ELR (cell line): ENCODE data around the gene SETD3.
"Not testable (repeated sequence)": the region's sequence is repeated elsewhere in the genome, so short reads cannot be mapped to it uniquely, and the experiment has no call there.

ENCODE experiments used
- DNase-seq: peaks from one replicate; pipeline ENCODE4 v3.0.0-alpha.2; 2015; ENCODE audit warnings: low read depth

SETD3 gene

DNA sequence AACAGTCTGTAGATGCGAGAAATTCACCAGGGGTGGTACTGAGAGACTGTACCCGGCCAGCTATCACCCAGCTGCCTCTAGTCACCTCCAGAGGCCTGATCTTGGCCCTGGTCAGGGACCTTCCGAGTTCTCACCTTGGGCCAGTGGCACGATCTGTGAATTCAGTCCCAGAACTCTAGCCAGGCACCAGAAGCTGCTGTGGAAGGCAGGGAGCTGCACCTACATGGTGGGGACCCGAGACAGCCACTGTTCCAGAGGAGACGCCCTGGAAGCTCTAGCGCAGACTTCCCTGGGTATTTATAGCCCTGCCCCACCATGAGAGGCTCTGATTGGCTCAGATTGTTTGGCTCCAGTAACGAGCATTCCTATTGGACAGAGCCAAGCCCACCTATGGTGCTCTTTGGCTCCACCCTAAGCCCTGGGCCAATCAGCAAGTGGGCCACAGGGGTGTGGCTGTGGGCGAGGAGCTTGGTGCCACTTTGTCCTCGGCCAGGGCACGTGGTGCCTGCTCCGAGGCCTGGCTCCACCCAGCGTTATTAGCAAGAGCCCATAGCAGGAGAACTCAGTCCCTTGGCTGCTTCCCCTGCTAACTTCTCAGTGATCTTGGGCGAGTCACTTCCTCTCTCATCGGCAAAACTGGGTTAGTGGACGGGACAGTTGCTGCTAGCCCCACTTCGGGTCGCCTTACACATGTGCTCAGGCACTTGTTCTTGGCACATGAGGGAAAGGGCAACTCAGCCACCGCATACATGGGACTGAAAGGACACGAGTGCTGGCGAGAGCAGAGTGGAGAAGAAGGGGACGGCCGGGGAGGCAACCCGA is 119.7 kb downstream of the SETD3 start:
- DNase-seq = peak; percentile 15

DNA sequence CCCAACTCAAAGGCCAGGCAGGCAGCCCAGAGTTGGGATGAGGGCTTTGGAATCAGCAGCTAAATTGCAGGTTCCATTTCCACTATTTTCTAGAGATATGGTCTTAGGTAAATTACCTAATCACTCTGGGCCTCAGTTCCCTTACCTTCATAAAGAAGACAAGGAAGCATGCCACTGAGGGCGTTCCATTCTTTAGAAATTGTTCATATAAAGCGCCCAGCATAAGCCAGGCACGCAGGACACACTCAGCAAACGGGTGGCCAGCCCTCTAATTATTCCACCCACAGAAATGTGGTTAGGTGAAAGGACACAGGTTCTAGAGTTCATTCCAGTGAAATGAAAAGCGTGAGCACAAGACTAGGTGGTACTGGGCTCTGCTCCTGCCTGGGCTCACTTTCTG is 120.8 kb downstream of the SETD3 start:
- DNase-seq = no peak

DNA sequence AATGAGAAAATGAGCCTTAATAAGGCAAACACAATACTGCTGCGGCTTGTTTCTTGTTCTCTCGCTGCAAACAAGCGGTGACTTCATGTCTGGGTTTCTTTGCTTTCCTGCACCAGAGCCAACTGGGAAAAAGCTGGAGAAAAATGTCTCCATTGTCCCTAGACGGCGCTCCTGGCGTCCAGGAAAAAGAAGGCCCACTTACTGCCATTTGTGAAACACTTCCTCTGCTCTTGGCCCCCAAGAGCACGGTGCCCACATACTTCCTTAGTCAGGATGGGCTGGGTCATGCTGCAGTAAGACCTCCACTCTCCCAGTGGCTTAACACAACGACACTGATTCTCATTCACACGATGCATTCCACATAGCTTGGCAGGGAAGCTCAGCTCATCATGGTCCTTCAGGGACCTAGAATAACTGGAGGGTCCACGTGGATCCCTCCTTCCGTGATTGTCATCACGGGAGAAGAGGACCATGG is 122.7 kb downstream of the SETD3 start:
- DNase-seq = no peak

DNA sequence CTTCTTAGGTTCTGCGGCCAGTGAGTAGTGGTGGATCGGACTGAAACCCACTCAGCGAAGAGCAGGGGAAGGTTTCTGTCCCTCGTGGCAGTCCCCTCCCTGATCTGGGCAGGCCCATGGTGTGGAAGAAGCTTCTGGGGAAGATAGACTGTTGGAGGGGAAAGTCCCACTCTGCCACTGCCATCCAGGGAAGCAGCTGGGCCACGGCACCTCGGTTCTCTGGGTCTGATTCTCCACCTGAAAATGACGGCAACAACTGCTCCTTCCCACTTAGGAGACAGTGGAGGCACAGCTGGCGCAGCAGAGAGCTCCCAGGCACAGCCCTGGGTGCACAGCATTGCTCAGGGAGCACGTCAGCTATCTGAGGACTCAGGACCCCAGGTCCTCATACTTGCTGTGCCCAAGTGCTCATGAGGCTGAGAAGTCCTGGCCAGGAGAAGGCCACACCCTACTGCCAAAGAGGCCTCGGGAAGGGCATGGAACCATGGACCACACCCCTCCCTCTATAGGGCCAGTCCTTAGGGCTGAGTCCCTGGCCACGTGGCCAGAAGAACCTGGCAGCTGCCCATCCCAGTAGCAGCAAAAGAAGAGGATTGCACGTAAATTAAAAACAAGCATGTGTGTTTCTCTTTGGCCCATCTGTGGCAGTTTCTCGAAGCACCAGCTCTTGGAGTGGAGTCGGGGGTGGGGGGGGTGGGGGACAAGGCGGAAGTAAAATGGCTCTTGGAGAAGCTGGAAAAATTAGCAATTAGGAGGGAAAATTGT is 123.3 kb downstream of the SETD3 start:
- no peak for DNase-seq

DNA sequence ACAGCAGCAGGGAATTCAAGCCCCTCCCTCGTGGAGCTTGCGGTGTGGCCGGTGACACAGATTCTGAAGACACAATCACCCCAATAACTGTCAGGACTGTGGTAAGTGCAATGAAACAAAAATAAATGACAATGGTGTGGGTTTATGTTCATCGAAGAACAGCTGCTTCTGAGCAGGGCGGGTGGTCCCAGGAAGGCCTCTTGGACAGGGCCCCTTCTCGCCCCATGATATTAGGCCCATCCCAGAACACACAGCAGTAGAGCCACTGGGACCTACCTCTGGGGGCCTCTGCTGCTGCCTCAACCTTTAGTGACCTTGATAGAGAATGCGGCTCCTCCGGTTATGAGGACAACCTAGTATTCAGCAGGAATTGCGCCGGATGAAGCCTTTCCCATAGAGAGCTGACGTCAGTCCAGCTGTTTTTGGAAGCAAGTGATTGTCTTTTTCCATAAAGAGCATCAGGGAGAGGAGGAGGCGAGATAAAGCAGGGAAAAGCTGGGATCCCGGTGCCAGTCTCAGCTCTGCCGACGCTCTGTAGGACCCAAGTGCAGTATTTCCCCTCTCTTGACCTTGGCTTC is 124.5 kb downstream of the SETD3 start:
- no peak for DNase-seq

DNA sequence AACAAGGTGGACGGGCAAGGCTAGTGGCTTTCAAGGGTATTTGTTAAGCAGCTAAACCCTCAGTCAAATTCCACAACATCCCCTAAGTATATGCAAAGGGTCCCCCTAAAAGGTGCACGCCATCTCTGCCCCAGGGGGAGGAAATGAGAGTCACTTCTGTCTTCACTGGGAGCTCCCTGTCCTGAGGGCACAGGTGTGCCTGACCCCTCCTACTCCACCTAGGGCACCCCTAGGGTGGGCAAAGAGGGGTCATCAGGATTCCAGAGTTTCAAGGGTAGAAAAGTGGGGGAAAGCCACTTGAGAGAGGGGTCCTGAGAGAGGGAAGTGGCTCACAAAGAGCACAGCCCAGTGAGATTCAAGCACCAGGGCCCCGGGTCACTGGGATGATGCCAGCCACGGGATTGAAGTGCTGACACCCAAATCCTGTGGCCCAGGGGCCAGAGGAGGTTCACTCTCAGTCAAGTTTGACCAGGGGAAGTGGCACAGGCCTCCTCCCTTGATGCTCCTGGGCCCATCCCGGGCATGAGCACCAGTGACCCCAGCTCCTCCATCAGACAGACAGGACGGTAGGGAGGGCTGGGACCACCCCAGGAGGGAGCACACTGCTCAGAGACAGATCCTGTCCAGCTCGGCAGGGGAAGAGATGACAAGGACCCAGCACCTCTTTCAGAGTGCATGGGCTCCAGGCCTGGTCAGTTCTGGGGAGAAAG is 126.3 kb downstream of the SETD3 start:
- DNase-seq = no peak

DNA sequence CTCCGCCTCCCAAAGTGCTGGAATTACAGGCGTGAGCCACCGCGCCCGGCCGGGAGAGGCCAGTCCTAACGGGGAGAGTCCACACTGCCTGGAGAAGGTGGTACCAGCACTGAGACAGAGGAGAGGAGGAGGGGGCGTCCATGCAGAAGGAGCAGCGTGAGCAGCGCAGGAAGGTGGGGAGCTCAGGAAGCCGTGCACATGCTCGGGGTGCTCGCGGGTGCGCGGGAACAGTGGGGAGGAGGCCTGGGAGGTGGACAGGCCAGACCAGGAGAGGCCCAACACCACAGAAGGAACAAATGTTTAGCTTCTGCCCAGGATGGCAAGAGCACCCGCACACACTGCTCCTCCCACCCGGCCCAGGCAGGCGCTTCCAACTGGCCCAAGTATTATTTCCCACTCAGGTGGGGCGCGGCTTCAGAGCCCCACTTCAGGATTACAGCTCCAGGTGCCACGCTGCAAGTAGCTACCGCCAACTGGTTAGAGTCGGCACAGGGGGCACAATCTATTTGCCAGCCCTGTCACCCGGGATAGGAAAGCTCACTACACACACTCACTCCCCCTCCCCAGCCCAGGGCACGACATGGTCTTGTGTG is 127.9 kb downstream of the SETD3 start:
- no peak for DNase-seq

DNA sequence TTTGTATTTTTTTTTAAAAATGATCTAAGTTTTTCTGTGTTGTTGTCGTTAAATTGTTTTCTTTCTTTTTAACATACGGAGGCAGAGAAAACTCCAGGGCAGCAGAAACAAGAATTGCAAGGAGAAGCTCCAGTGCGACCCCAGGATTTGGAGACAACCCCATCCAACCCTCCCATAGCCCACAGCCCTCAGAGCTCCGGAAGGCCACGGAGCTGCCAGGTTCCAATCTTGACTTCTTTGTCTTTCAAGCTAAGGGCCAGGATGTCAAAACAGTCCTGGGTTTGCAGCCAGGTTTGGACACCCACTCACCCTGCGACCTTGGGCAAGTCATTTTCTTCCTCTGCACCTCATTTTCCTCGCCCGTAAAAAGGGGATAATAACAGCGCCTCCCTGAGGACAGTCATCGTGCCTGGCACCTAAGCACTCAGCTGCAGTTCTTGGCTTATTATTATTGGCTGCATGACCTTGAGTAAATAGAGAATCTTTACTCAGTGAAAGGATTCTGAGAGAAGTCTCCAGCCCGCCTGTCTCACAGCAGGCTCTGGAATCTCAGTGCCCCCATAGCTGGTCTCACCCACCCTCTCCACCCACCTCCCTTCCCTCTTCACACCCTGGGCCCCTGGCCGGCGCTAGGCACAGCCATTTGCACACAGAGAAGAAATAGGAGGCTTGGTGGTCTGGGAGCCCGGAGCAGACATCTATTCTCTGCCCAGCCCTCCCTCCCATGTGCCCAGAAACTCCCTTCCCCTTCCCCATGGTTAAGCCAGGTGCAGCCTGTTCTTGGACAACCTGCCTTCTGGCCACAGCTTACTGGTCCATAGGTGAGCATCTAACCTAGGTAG is 129.3 kb downstream of the SETD3 start:
- no peak for DNase-seq

DNA sequence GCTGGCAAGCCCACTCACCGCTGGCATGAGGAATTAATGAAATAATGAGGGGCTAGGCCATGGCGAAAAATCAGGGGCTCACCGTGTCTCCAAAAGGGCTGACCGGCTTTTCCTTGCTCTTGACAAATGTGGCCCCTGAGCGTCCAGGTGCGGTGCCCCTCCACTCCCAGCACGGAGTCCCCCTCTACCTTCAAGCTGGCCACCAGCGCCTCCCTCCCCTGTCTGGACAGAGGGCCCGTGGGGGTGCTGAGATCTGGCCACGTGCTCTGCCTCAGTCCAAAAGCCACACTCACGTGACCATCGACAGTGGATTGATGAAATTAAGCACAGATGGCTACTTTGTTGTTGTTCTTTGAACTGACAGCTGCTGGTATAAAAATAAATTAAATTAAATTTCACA is 129.9 kb downstream of the SETD3 start:
- DNase-seq = no peak

DNA sequence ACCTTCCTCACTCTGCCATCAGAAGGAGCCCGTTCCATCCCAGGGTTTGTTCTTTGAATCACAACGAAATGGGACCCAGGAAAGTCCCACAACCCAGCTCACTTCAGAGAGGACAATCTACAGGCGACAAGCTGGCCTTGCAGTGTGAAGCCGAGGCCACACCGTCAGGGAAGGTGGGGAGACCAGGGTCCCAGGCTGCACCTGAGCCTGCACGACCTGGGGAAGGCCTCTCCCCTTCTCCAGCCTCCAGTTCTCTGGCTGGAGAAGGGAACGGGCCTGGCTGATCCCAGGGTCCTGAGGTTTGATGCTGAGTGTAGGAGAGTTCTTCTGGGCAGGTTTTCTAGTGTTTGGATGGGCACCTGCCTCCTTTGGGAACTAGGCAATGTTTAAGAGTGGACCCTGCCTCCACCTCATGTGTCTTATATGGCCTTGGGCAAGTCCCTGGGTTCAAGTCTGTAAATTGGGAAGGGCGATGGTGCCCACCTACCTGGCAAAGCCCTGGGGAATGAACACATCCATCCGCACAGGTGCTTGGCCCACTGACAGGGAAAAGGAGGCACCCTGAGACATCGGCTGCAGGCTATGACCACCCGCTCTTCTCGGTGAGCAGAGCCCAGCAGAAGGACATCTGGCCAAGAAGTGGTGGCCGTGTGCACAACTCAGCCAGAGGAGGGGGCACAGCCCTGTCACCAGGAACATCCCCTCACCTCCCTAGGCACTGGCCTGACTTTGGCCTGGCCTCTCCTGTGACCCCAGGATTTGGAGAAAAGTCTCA is 130.8 kb downstream of the SETD3 start:
- DNase-seq = no peak

DNA sequence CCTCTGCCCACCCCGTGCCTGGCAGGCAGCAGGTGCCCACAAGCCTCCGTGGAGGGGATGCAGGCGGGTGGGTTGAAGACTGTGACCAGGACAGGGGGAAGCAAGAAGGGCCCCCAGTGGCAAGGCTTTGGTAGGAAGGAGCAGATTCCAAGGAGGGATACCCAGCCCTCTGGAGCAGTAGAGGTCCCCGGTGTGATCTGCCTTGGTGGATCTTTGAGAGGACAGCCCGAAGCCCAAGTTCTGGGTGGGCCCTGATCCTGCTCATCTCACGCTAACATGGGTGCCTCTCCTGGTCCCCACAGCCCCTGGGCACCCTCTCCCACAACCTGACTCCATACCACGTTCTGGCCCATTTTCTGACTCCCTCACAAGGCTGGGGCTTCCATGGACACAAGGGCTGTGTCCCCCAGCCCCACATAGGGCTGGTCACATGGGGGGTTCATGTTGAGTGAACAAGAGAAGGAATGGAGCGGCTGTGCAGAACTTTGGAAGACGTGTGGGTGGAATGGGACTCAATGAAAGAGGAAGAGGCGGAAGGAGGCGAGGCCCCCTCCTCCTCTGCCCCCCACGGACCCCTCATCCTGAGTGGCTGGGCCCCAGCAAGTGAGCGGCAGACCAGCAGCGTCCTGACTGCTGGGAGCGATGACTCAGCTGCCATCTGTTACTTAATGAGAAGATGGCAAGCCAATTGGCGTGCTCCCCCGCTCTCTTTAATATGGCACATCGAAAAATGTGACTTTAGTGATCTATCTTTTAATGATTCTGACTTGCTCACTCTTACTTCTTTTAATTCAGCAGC is 131.6 kb downstream of the SETD3 start:
- no peak for DNase-seq

DNA sequence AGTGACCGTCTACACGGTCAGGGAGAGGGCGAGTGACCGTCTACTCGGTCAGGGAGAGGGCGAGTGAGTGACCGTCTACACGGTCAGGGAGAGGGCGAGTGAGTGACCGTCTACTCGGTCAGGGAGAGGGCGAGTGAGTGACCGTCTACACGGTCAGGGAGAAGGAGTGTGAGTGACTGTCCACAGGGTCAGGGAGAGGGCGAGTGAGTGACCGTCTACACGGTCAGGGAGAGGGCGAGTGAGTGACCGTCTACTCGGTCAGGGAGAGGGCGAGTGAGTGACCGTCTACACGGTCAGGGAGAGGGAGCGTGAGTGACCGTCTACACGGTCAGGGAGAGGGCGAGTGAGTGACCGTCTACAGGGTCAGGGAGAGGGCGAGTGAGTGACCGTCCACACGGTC is 132.4 kb downstream of the SETD3 start:
- DNase-seq = not testable (repeated sequence)
